Fibroblast of mammary gland (primary cell): ENCODE results near the gene BCAP29.

Experiments
- DNase-seq: peaks from one replicate; pipeline ENCODE4 v3.0.0-alpha.2; 2010; ENCODE audit warnings: low read depth
- H3K4me3 ChIP-seq: 2 replicates; pipeline ENCODE4 v1.5.1; 2011; ENCODE audit warnings: low read depth, mild to moderate bottlenecking, low read length, moderate library complexity; ENCODE audit not compliant: control insufficient read depth
- CTCF ChIP-seq: conservative IDR thresholded peaks from 2 replicates; pipeline ENCODE4 v1.5.1; 2011; ENCODE audit warnings: low read depth, low read length, inconsistent platforms; ENCODE audit not compliant: control insufficient read depth, insufficient read depth

The BCAP29 gene

GRCh38 chr7:107614425-107614824 is 34.4 kb downstream of the BCAP29 start:
- H3K4me3 ChIP-seq = no peak overlapping the region
- DNase-seq = peak; percentile 89
- TF ChIP-seq CTCF = no peak

GRCh38 chr7:107615910-107616680 is 36.0 kb downstream of the BCAP29 start:
- no peak overlapping the region for H3K4me3 ChIP-seq
- TF ChIP-seq CTCF = no peak

GRCh38 chr7:107622429-107622828 is 42.4 kb downstream of the BCAP29 start:
- no peak for TF ChIP-seq CTCF
- peak; percentile 90 for DNase-seq

More at GRCh38 chr7:107615910-107616680, 36.0 kb downstream of the BCAP29 start:
- peak; percentile 7 for DNase-seq

GRCh38 chr7:107622894-107623293 is 42.8 kb downstream of the BCAP29 start:
- no peak for DNase-seq
- TF ChIP-seq CTCF = no peak
- no peak overlapping the region for H3K4me3 ChIP-seq

More at GRCh38 chr7:107622429-107622828, 42.4 kb downstream of the BCAP29 start:
- no peak overlapping the region for H3K4me3 ChIP-seq

GRCh38 chr7:107627002-107627401 is 47.0 kb downstream of the BCAP29 start:
- DNase-seq = no peak
- H3K4me3 ChIP-seq = no peak overlapping the region
- no peak for TF ChIP-seq CTCF

GRCh38 chr7:107628461-107629064 is 48.5 kb downstream of the BCAP29 start:
- DNase-seq = no peak
- no peak overlapping the region for H3K4me3 ChIP-seq
- TF ChIP-seq CTCF = no peak
